HG03457 (cell line): ENCODE measurements around the gene SLC5A12.

Source experiments
- ATAC-seq: cut with Tn5 transposase; IDR thresholded peaks from one replicate; pipeline ENCODE4 v1.9.1; 2021; ENCODE audit warnings: moderate number of reproducible peaks; ENCODE audit not compliant: unreplicated experiment

SLC5A12 gene

GRCh38 chr11:26719998-26720397 lies 1.9 kb downstream of the SLC5A12 start:
- ATAC-seq: no peak

GRCh38 chr11:26719289-26719973 lies 2.4 kb downstream of the SLC5A12 start:
- ATAC-seq: no peak

- no peak for ATAC-seq
Measured at GRCh38 chr11:26717771-26718170, 4.1 kb downstream of the SLC5A12 start.

GRCh38 chr11:26715133-26715532 lies 6.7 kb downstream of the SLC5A12 start:
- no peak for ATAC-seq

- ATAC-seq: no peak
Measured at GRCh38 chr11:26712497-26712896, 9.4 kb downstream of the SLC5A12 start.

- ATAC-seq: no peak
Measured at GRCh38 chr11:26710489-26710888, 11.4 kb downstream of the SLC5A12 start.

- ATAC-seq: no peak
Measured at GRCh38 chr11:26708736-26709456, 13.0 kb downstream of the SLC5A12 start.

GRCh38 chr11:26706181-26706580 lies 15.7 kb downstream of the SLC5A12 start:
- ATAC-seq: no peak

- no peak for ATAC-seq
Measured at GRCh38 chr11:26704249-26704648, 17.6 kb downstream of the SLC5A12 start.

- ATAC-seq: no peak
Measured at GRCh38 chr11:26703411-26704191, 18.3 kb downstream of the SLC5A12 start.

GRCh38 chr11:26702406-26702805 lies 19.5 kb downstream of the SLC5A12 start:
- no peak for ATAC-seq

GRCh38 chr11:26700574-26701235 lies 21.2 kb downstream of the SLC5A12 start:
- ATAC-seq: no peak

GRCh38 chr11:26698224-26698623 lies 23.6 kb downstream of the SLC5A12 start:
- ATAC-seq: no peak

- ATAC-seq: no peak
Measured at GRCh38 chr11:26696330-26696729, 25.5 kb downstream of the SLC5A12 start.

GRCh38 chr11:26688701-26689100 lies 33.2 kb downstream of the SLC5A12 start:
- no peak for ATAC-seq

GRCh38 chr11:26687351-26687750 lies 34.5 kb downstream of the SLC5A12 start:
- ATAC-seq: no peak

- ATAC-seq: no peak
Measured at GRCh38 chr11:26677566-26677965, 44.3 kb downstream of the SLC5A12 start.

- ATAC-seq: no peak
Measured at GRCh38 chr11:26676641-26677040, 45.2 kb downstream of the SLC5A12 start.

- ATAC-seq: no peak
Measured at GRCh38 chr11:26675233-26675928, 46.5 kb downstream of the SLC5A12 start.

GRCh38 chr11:26665946-26666345 lies 55.9 kb downstream of the SLC5A12 start:
- ATAC-seq: no peak

- ATAC-seq: no peak
Measured at GRCh38 chr11:26665036-26665435, 56.8 kb downstream of the SLC5A12 start.
